GM21576 (cell line): ENCODE data around the gene KLK5.
"Not testable (repeated sequence)": the region's sequence is repeated elsewhere in the genome, so short reads cannot be mapped to it uniquely, and the experiment has no call there.

Experiments used
- ATAC-seq: cut with Tn5 transposase; IDR thresholded peaks from one replicate; pipeline ENCODE4 v1.9.1; 2021; ENCODE audit warnings: mild to moderate bottlenecking, moderate library complexity; ENCODE audit not compliant: unreplicated experiment

The KLK5 gene

GRCh38 chr19:50969810-50970209, 17.0 kb upstream of the KLK5 start:
- not testable (repeated sequence) for ATAC-seq

DNA sequence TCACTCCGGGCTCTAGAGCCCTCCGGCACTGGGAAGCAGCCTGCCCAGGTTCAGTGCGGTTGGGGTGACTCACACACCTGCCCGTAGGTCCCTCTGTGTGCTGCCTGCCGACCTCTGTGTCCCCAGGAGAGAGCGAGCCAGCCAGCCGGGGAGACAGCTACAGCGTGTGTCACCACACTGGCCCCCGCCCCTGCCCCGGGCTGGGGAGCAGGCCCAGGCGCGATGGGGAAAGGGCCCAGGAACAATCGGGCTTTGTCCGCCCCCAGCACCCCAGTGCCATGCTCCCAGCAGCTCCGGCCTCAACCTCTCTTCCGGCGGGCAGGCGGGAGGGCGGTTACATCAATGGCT, 16.5 kb upstream of the KLK5 start, which contains the start of gene KLK6:
KLK6 (minus strand) TSS at position 179 of the 348 bp plus-strand sequence. CDS start 1,487 bp downstream, outside the sequence.
- no peak for ATAC-seq

DNA sequence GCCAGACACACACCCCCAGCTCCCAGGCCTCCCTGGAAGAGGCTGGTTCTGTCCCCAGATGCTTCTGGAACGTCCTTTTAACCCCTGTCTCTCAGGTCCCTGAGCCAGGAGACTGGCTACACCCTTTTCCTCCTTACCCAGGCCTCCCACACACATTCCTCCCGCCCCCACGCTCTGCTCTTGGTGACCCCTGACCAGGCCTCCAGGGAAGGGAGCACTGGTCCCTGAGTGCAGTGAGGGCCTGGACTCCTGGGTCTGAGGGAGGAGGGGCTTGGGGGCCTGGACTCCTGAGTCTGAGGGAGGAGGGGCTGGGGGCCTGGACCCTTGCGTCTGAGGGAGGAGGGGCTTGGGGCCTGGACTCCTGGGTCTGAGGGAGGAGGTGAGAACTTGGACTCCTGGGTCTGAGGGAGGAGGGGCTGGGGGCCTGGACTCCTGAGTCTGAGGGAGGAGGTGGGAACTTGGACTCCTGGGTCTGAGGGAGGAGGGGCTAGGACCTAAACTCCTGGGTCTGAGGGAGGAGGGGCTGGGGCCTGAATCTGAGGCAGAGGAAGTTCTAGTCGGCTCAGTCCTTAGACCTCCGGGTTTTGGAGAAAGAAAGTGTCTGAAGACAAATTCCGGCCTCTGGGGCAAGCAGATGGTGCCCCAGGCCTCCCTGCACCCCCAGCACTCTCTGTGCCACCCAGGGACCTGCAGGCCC, 16.0 kb upstream of the KLK5 start:
- ATAC-seq = no peak

DNA sequence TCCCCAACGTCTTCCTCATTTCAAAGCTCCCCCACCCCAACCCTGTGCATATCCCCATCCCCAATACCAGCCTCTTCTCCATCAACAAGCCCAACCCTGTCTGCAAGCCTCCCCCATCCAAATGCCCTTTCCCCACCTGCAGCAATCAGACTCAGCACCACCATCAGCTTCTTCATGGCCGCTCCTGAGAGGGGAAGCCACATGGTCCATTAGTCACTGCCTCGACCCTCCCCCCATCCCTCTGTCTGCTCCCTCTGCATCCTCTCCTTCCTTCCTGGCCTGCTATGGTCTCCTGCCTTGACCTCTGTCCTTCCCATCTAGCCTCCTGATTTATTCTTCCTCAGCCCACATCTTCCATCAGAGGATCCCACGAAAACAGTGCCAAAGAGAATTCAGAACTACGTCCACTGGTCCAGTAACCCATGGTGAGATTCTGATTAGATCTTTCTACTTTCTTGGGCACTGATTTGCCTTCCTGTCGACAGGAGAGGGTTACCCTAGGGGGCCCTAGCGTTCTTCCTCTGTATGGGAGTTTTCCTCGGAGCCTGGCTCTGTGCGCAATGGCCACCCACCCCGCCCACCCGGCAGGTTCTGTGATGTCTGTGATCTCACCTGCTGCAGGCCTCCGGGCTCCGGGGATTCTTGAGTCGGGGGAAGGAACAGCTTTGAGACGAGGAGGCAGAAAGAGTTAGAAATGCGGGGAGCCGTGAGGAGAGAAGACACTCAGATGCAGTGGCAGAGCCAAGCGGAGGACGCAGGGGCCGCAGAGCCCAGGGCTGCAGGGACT, 15.3 kb upstream of the KLK5 start:
- ATAC-seq = no peak

- ATAC-seq = no peak
Measured at GRCh38 chr19:50964266-50964665, 11.4 kb upstream of the KLK5 start.

DNA sequence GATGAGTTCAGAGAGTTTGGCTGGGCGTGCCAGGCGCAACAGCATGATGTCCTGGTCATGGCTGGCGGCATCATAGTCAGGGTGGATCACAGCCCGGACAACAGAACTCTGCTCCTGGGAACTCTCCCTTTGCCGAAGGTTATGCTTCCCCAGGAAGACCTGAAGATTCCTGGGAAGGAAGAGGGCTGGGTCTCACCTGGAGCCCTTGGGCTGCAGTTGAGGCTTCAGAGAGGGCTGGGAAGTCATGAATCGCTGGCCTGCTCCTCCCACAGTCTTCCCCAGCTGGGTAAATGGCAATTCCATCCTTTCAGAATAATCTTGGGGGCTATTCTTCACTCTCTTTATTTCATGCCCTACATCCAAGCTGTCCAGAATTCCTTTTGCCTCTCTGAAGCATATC, 10.5 kb upstream of the KLK5 start:
- ATAC-seq = no peak

GRCh38 chr19:50962245-50962644, 9.4 kb upstream of the KLK5 start:
- ATAC-seq = no peak

- no peak for ATAC-seq
Measured at GRCh38 chr19:50959731-50960500, 7.1 kb upstream of the KLK5 start.

- ATAC-seq = no peak
Measured at GRCh38 chr19:50957587-50957986, 4.7 kb upstream of the KLK5 start.

GRCh38 chr19:50949861-50950260, 3.0 kb downstream of the KLK5 start:
- ATAC-seq = no peak

DNA sequence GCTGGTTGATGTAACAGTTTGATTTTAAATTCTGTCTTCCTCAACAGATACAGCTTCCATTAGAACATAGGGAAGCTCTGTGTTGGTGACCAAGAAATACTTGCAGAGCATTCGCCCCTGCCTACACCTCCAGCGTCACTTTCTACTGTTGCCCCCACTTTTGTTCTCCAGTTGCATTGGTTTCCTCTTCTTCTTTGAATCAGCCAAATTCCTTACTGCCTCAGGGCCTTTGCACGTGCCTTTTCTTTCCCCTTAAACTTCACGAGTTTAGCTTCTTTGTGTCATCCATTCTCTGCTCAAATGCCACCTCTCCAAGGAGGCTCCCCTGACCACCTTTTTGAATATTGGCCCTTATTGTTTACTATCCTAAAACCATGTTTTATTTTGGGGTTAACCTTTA, 5.7 kb downstream of the KLK5 start:
- ATAC-seq = no peak

- ATAC-seq = no peak
Measured at GRCh38 chr19:50944795-50945194, 8.0 kb downstream of the KLK5 start.

GRCh38 chr19:50943074-50943828, 9.6 kb downstream of the KLK5 start:
- no peak for ATAC-seq

- no peak for ATAC-seq
Measured at GRCh38 chr19:50939596-50939995, 13.2 kb downstream of the KLK5 start.

- no peak for ATAC-seq
Measured at GRCh38 chr19:50933640-50934039, 19.2 kb downstream of the KLK5 start.

- no peak for ATAC-seq
Measured at GRCh38 chr19:50932690-50933083, 20.2 kb downstream of the KLK5 start.

- ATAC-seq = no peak
Measured at GRCh38 chr19:50932018-50932689, 20.7 kb downstream of the KLK5 start.

GRCh38 chr19:50931023-50931422, 21.8 kb downstream of the KLK5 start:
- no peak for ATAC-seq

- no peak for ATAC-seq
Measured at GRCh38 chr19:50928831-50929230, 24.0 kb downstream of the KLK5 start.

DNA sequence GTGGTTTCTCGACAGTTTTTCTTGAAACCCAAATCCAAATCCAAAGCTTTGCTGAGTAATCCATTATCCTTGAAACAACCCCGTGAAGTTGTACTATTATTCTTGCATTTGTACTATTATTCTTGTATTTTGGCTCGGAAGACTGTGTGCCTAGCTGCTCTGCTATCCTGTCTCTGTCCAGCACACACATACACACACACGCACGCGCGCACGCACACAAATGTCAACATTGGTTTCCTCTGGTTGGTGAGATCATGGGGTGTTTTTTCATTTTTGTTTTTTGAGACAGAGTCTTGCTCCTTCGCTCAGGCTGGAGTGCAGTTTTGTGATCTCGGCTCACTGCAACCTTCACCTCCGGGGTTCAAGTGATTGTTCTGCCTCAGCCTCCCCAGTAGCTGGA, 26.7 kb downstream of the KLK5 start:
- ATAC-seq = no peak
